Heart left ventricle (tissue), 13 donors: ENCODE data around the gene SUSD4.

ENCODE experiments used
- POLR2A ChIP-seq, 2 donors: fragments of 450-650 bp; IDR thresholded peaks; one replicate each; pipeline ENCODE4 v1.6.1; 2017; ENCODE audit warnings: antibody characterized with exemption in 2 of 2, mild to moderate bottlenecking in 2 of 2, moderate library complexity in 2 of 2
- TF ChIP-seq, protein P1 (sequence below), 12 donors: fragments of 200-600 bp; sonication (generic) in 4 of 12; IDR thresholded peaks; one replicate each; pipeline versions ENCODE4 v1.5.0 to v1.8.0; 2018 to 2022; ENCODE audit warnings: antibody characterized with exemption in 12 of 12, mild to moderate bottlenecking in 5 of 12
- donor health status: ischemic (EF 13 %, LVEDD 7.1; RV severe dilation, severe dysfunction).
- donor health status: DM: no; HTN: yes; CAD: no.
- donor health status: DM: no; HTN: no; CAD: no.
- donor health status: ischemic (EF 25% LVEDD 6.9; RV normal size, moderate dysfunction).
- donor health status: ischemic (EF 25% LVEDD 5.7; RV mildly dilated, moderate dysfunction).
- donor health status: ischemic (EF 35%, LVEDD 5.7; RV mildly dilated, moderate dysfunction).
- donor health status: nonischemic (EF 11% LVEDD 7.7; RV severe dilation, severe dysfunction).
- donor health status: DM: yes; HTN: yes; CAD: no.
- donor health status: PGD.
- donor health status: ischemic (EF 29% LVEDD 5.4; RV normal size, mild dysfunction).
- donor health status: nonischemic (EF 23%, LVEDD 6.1; RV moderate dilation, normal function).

DNA sequence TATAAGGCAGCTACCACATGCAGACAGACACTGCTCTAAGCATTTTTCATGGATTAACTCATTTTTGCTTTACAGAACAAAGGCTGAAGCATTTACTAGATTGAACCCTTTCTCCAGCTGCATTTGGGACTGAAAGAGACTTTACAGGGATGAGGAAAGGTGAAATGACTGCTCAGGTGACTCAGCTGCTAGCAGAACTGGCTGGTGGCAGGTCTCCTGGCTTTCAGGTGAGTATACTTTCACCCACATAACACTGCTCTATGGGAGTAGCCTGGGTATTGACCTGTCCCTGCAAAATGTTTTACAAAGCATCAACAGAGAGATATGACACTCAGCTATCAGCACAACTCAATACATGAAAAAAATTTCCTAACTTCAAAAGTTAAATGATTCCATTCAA lies 26.6 kb upstream of the SUSD4 start:
- TF ChIP-seq, protein P1, sequence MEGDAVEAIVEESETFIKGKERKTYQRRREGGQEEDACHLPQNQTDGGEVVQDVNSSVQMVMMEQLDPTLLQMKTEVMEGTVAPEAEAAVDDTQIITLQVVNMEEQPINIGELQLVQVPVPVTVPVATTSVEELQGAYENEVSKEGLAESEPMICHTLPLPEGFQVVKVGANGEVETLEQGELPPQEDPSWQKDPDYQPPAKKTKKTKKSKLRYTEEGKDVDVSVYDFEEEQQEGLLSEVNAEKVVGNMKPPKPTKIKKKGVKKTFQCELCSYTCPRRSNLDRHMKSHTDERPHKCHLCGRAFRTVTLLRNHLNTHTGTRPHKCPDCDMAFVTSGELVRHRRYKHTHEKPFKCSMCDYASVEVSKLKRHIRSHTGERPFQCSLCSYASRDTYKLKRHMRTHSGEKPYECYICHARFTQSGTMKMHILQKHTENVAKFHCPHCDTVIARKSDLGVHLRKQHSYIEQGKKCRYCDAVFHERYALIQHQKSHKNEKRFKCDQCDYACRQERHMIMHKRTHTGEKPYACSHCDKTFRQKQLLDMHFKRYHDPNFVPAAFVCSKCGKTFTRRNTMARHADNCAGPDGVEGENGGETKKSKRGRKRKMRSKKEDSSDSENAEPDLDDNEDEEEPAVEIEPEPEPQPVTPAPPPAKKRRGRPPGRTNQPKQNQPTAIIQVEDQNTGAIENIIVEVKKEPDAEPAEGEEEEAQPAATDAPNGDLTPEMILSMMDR (IDR thresholded peaks at IDR 0.05), result no peak
- no peak for TF ChIP-seq POLR2A (IDR thresholded peaks at IDR 0.05)
